ENCODE measurements around the gene GOLGA6L10. TPM values are rescaled to one million over a fixed set of nuclear protein-coding genes. Genes with fewer than 3 reads are reported as not detected.
"Not testable (repeated sequence)": the region's sequence is repeated elsewhere in the genome, so short reads cannot be mapped to it uniquely, and the experiment has no call there.

The GOLGA6L10 gene
- polyA plus RNA-seq, 1 of the 3 experiments (the other 2 are of a cell fraction) = 0.10 TPM

- H3K4me2 ChIP-seq = no peak overlapping the region
Observed at GRCh38 chr15:82300883-82301282, 48.4 kb downstream of the GOLGA6L10 start.

GRCh38 chr15:82300326-82300725, 48.9 kb downstream of the GOLGA6L10 start:
- H2AFZ ChIP-seq (ENCODE audit: low read depth); H3K9me3 ChIP-seq; H4K20me1 ChIP-seq (ENCODE audit: insufficient read depth); DNase-seq; H3K36me3 ChIP-seq (replicated peaks in 1 of 2; ENCODE audit: control insufficient read depth in 1 of 2, insufficient read depth in 2 of 2, low read length in 1 of 2); H3F3A ChIP-seq (replicated peaks; ENCODE audit: insufficient read depth); H3K4me2 ChIP-seq; H3K27ac ChIP-seq (ENCODE audit: low read depth in 2 of 2, low read length in 1 of 2); POLR2A ChIA-PET; H3K4me3 ChIP-seq (ENCODE audit: low read depth in 2 of 2, low read length in 1 of 2); H3K9me2 ChIP-seq; CTCF ChIA-PET; H3K9ac ChIP-seq; H3K27me3 ChIP-seq (ENCODE audit: insufficient read depth); H3K79me2 ChIP-seq (ENCODE audit: insufficient read depth): not testable (repeated sequence)
- H3K4me1 ChIP-seq (ENCODE audit: control insufficient read depth in 1 of 2, insufficient read depth in 2 of 2, low read depth in 1 of 2, low read length in 1 of 2) = peaks cover 0 to 13% of the 10 kb centered on the region in 2 experiments; a peak in 1 of 4 replicates
- WGBS (ENCODE audit: low lambda C conversion rate) = 38% methylated on average over 6 of the region's 6 CpGs

More at GRCh38 chr15:82300883-82301282, 48.4 kb downstream of the GOLGA6L10 start:
- ChIA-PET POLR2A (no interaction called here), CTCF (no interaction called here)
- TF ChIP-seq JUND (IDR thresholded peaks at IDR 0.05) = no peak
- no peak for TF ChIP-seq GABPA (IDR thresholded peaks at IDR 0.05; ENCODE audit: low read depth)
- TF ChIP-seq ZBTB33 (IDR thresholded peaks at IDR 0.05; ENCODE audit: borderline replicate concordance, low read depth) = no peak
- TF ChIP-seq RCOR1 (IDR thresholded peaks at IDR 0.05; ENCODE audit: low read length) = no peak
- TF ChIP-seq EZH2phosphoT487 (IDR thresholded peaks at IDR 0.05; ENCODE audit: borderline replicate concordance, low read depth) = no peak
- TF ChIP-seq MAX (IDR thresholded peaks at IDR 0.05; ENCODE audit: low read depth) = no peak
- DNase-seq = no peak
- Histone ChIP-seq H3K27me3 (ENCODE audit: insufficient read depth) (no peaks in the 10 kb centered on the region; the same call in 1 of the 2 replicates), H3K9me2 (no peaks in the 10 kb centered on the region), H3K36me3 (replicated peaks in 1 of 2; ENCODE audit: control insufficient read depth in 1 of 2, insufficient read depth in 2 of 2, low read length in 1 of 2) (no peaks in the 10 kb centered on the region), H2AFZ (ENCODE audit: low read depth) (no peak overlapping the region), H3K9me3 (no peaks in the 10 kb centered on the region), H3K9ac (no peak overlapping the region), H3K27ac (ENCODE audit: low read depth in 2 of 2, low read length in 1 of 2) (no peak overlapping the region), H3K79me2 (ENCODE audit: insufficient read depth) (no peaks in the 10 kb centered on the region), H3K4me3 (ENCODE audit: low read depth in 2 of 2, low read length in 1 of 2) (no peak overlapping the region), H3K4me1 (ENCODE audit: control insufficient read depth in 1 of 2, insufficient read depth in 2 of 2, low read depth in 1 of 2, low read length in 1 of 2) (peaks cover 0 to 17% of the 10 kb centered on the region in 2 experiments; a peak in 1 of 4 replicates), H3F3A (replicated peaks; ENCODE audit: insufficient read depth) (no peaks in the 10 kb centered on the region), H4K20me1 (ENCODE audit: insufficient read depth) (no peaks in the 10 kb centered on the region)
- WGBS (ENCODE audit: low lambda C conversion rate) = 73% methylated on average over 3 of the region's 7 CpGs

- H3K9ac ChIP-seq; POLR2A ChIA-PET; DNase-seq; H3K4me3 ChIP-seq (ENCODE audit: low read depth in 2 of 2, low read length in 1 of 2); H3K9me2 ChIP-seq; H3K9me3 ChIP-seq; H3K27me3 ChIP-seq (ENCODE audit: insufficient read depth); H3K36me3 ChIP-seq (replicated peaks in 1 of 2; ENCODE audit: control insufficient read depth in 1 of 2, insufficient read depth in 2 of 2, low read length in 1 of 2); H3K79me2 ChIP-seq (ENCODE audit: insufficient read depth); H4K20me1 ChIP-seq (ENCODE audit: insufficient read depth); CTCF ChIA-PET; H2AFZ ChIP-seq (ENCODE audit: low read depth); H3K27ac ChIP-seq (ENCODE audit: low read depth in 2 of 2, low read length in 1 of 2); H3K4me2 ChIP-seq; H3K4me1 ChIP-seq (ENCODE audit: control insufficient read depth in 1 of 2, insufficient read depth in 2 of 2, low read depth in 1 of 2, low read length in 1 of 2); H3F3A ChIP-seq (replicated peaks; ENCODE audit: insufficient read depth): not testable (repeated sequence)
- WGBS (ENCODE audit: low lambda C conversion rate) = 82% methylated on average over 3 of the region's 6 CpGs
Observed at GRCh38 chr15:82299511-82299914, 49.8 kb downstream of the GOLGA6L10 start.

All from SK-N-SH (cell line).